ENCODE measurements around the gene PIP4K2A. TPM values are rescaled to one million over a fixed set of nuclear protein-coding genes. Genes with fewer than 3 reads are reported as not detected.

PIP4K2A gene
- total and polyA plus RNA-seq, 2 of the 8 experiments (the other 6 are each of a cell fraction or from before 2014, with no cell fraction given), result 19.0 to 60.9 TPM

GRCh38 chr10:22737587-22737986, 23.2 kb upstream of the PIP4K2A start:
- Histone ChIP-seq H2AK5ac (ENCODE audit: low read depth, low read length) (no peak overlapping the region), H3K9me3 (ENCODE audit: insufficient read depth in 2 of 2, low read depth in 1 of 2, low read length in 1 of 2) (no peaks in the 10 kb centered on the region), H2AFZ (ENCODE audit: low read length) (0 out of 2 replicates have a peak overlapping the region, but pooled peaks have one; percentile 29), H4K20me1 (replicated peaks in 1 of 2; ENCODE audit: control insufficient read depth in 1 of 2, insufficient read depth in 2 of 2, low read length in 2 of 2) (no peaks in the 10 kb centered on the region), H2BK5ac (ENCODE audit: low read depth, low read length) (no peak overlapping the region), H4K91ac (replicated peaks; ENCODE audit: insufficient read length, low read length) (no peak overlapping the region), H3K79me2 (ENCODE audit: control insufficient read depth in 1 of 2, insufficient read depth in 2 of 2, low read length in 2 of 2) (no peaks in the 10 kb centered on the region), H3K14ac (ENCODE audit: insufficient read length) (no peak overlapping the region), H3K18ac (ENCODE audit: extremely low read depth, low read length) (no peak overlapping the region), H2BK20ac (ENCODE audit: low read length) (no peak overlapping the region), H4K5ac (ENCODE audit: insufficient read length, low read depth, low read length) (no peak overlapping the region), H2BK15ac (ENCODE audit: low read length) (no peak overlapping the region), H3K4ac (replicated peaks; ENCODE audit: insufficient read length, low read depth, low read length) (no peak overlapping the region), H3K4me1 (replicated peaks in 1 of 4; ENCODE audit: control insufficient read depth in 3 of 4, insufficient read depth in 4 of 4, low read length in 3 of 4) (no peaks in the 10 kb centered on the region), H3K4me3 (ENCODE audit: extremely low read depth in 1 of 4, insufficient read depth in 2 of 4, low read depth in 3 of 4, low read length in 4 of 4) (no peak overlapping the region), H2BK120ac (replicated peaks; ENCODE audit: low read depth, low read length) (no peak overlapping the region), H4K8ac (ENCODE audit: extremely low read depth, insufficient read depth, low read length) (no peak overlapping the region), H3K23ac (ENCODE audit: insufficient read length) (no peak overlapping the region), H3K79me1 (ENCODE audit: low read depth, low read length) (no peaks in the 10 kb centered on the region), H2BK12ac (ENCODE audit: low read depth, low read length) (no peak overlapping the region), H3K56ac (replicated peaks; ENCODE audit: insufficient read length, low read depth, low read length) (no peak overlapping the region), H3K36me3 (ENCODE audit: control insufficient read depth in 2 of 4, insufficient read depth in 4 of 4, low read length in 3 of 4) (no peaks in the 10 kb centered on the region), H3K27me3 (replicated peaks in 1 of 4; ENCODE audit: control insufficient read depth in 3 of 4, extremely low read depth in 1 of 4, insufficient read depth in 3 of 4, low read length in 3 of 4) (no peaks in the 10 kb centered on the region), H3K27ac (ENCODE audit: low read depth, low read length) (no peak overlapping the region), H3K4me2 (ENCODE audit: insufficient read depth in 1 of 2, low read depth in 2 of 2, low read length in 2 of 2) (no peak overlapping the region), H3K9ac (replicated peaks in 1 of 4; ENCODE audit: extremely low read depth in 1 of 4, low read depth in 3 of 4, low read length in 3 of 4) (no peak overlapping the region), H3K23me2 (ENCODE audit: low read depth, low read length) (no peaks in the 10 kb centered on the region)
- ChIA-PET POLR2A (ENCODE audit: partially characterized antibody) (interaction anchor here (0.7 kb wide), 1 partner anchor 507 kb away, joined by 4 read pairs; no protein-coding TSS in a partner anchor), CTCF (ENCODE audit: partially characterized antibody) (interaction anchor here (0.6 to 1.6 kb wide), 3 partner anchors 9 to 274 kb away, joined by 3 to 5 read pairs (median 4); no protein-coding TSS in a partner anchor)
- 90% methylated on average over 1 of the region's 1 CpG; no CpG with 5 or more reads in 1 of the 2 experiments for WGBS, 2 experiments (ENCODE audit: extremely low coverage in 1 of 2, insufficient coverage in 1 of 2, insufficient read length in 1 of 2, insufficient replicate concordance in 2 of 2, low coverage in 1 of 2, low lambda C conversion rate in 2 of 2, missing lambda C conversion rate in 1 of 2)
- FAIRE-seq (no peak), DNase-seq (ENCODE audit: low read depth in 1 of 2, low spot score in 2 of 2) (no peak)
- TF ChIP-seq NRF1 (IDR thresholded peaks at IDR 0.05; ENCODE audit: low read depth, low read length) (no peak), KDM4A (IDR thresholded peaks at IDR 0.05; ENCODE audit: low read depth, low read length, severe bottlenecking) (no peak), JUND (IDR thresholded peaks at IDR 0.05; ENCODE audit: low read length) (no peak), PHF8 (conservative IDR thresholded peaks at IDR 0.05; ENCODE audit: low read depth, low read length) (no peak), TCF12 (IDR thresholded peaks at IDR 0.05; ENCODE audit: low read depth, low read length) (no peak), EZH2 (IDR thresholded peaks at IDR 0.05; ENCODE audit: low read depth, low read length, severe bottlenecking) (no peak), SAP30 (IDR thresholded peaks at IDR 0.05; ENCODE audit: insufficient read depth, insufficient replicate concordance, low read length) (no peak), KDM1A (IDR thresholded peaks at IDR 0.05; ENCODE audit: borderline replicate concordance, low read length) (no peak), TAF7 (optimal IDR thresholded peaks at IDR 0.05; ENCODE audit: borderline replicate concordance, low read depth, low read length) (no peak), MAX (IDR thresholded peaks at IDR 0.05) (no peak), HDAC6 (IDR thresholded peaks at IDR 0.05; ENCODE audit: low read depth, low read length) (no peak), POLR2A (IDR thresholded peaks at IDR 0.05; ENCODE audit: control extremely low read depth in 1 of 2, low read depth in 2 of 2, low read length in 2 of 2) (no peak), NANOG (IDR thresholded peaks at IDR 0.05; ENCODE audit: insufficient read depth, low read depth, low read length, poor library complexity, severe bottlenecking) (no peak), JUN (IDR thresholded peaks at IDR 0.05; ENCODE audit: low read depth, low read length) (no peak), TEAD4 (IDR thresholded peaks at IDR 0.05; ENCODE audit: low read depth, low read length) (no peak)

Data from H1 (cell line).